ACC112 (cell line): ENCODE results near the gene ELL.

Experiments used
- H2AFZ ChIP-seq: fragments of 200-600 bp; sonication (generic); one replicate; pipeline ENCODE4 v1.6.0; 2017; ENCODE audit warnings: antibody characterized with exemption, low read length; ENCODE audit not compliant: unreplicated experiment
- H3K27ac ChIP-seq: fragments of 200-600 bp; sonication (generic); 2 replicates; pipeline ENCODE4 v1.5.1; 2014; ENCODE audit warnings: low read depth, mild to moderate bottlenecking, antibody characterized with exemption, low read length, moderate library complexity
- H3K27me3 ChIP-seq: fragments of 200-600 bp; sonication (generic); 2 replicates; pipeline ENCODE4 v1.6.1; 2014; ENCODE audit warnings: mild to moderate bottlenecking, antibody characterized with exemption, low read length, moderate library complexity, mixed read lengths; ENCODE audit not compliant: insufficient read depth
- H3K36me3 ChIP-seq: fragments of 200-600 bp; sonication (generic); 2 replicates; pipeline ENCODE4 v1.6.1; 2016; ENCODE audit warnings: mild to moderate bottlenecking, antibody characterized with exemption, low read length, moderate library complexity, mixed read lengths; ENCODE audit not compliant: insufficient read depth
- H3K4me1 ChIP-seq: fragments of 200-600 bp; sonication (generic); one replicate; pipeline ENCODE4 v1.6.1; 2016; ENCODE audit warnings: low read length, mixed read lengths; ENCODE audit not compliant: insufficient read depth, unreplicated experiment, control insufficient read depth
- H3K4me3 ChIP-seq: fragments of 200-600 bp; sonication (generic); 2 replicates; pipeline ENCODE4 v1.5.1; 2014; ENCODE audit warnings: mild to moderate bottlenecking, low read depth, low read length
- H3K79me2 ChIP-seq: fragments of 200-600 bp; sonication (generic); one replicate; pipeline ENCODE4 v1.6.0; 2016; ENCODE audit warnings: low read length; ENCODE audit not compliant: control insufficient read depth, unreplicated experiment, insufficient read depth

ELL gene

DNA sequence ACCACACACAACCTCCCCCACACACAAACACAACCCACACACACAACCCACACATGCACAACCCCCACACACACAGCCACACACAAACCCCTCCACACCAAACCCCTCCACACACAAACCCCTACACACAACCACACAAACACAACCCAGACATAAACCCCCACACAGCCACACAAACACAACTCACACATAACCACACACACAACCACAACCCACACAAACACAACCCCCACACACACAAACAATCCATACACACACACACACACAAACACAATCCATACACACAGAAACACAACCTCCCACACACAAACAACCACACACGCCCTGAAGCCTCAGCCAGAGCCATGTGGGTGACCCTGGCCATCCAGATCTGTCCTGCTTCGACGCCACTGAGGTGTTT lies 53.9 kb downstream of the ELL start:
- H3K4me1 ChIP-seq: peaks cover 25% of the 10 kb centered on the region
- no peak overlapping the region for H3K27ac ChIP-seq
- no peaks in the 10 kb centered on the region for H3K27me3 ChIP-seq
- 0 out of 2 replicates have a peak, but pooled peaks cover 2% of the 10 kb centered on the region for H3K36me3 ChIP-seq
- H3K4me3 ChIP-seq: no peak overlapping the region
- no peak overlapping the region for H2AFZ ChIP-seq
- H3K79me2 ChIP-seq: peaks cover 6% of the 10 kb centered on the region

DNA sequence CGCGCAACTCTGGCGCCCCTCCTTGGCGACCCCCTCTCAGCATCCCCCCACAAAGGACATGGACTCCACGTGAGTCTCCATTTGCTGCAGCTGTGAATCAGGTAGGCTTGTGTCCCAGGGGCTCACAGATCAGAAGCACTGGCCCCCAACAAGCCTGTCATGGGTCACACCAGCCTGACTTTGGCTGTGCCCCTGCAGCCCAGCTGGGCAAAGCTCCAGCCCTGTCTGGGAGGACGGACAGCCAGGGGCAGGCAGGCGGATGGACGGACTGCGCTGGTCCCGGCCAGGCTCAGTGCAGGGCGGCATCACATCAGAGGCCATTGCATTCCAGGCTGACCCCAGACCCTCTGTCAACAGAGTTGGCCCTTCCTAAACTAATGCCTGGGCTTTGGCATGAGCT lies 55.5 kb downstream of the ELL start:
- Histone ChIP-seq H2AFZ (no peak overlapping the region), H3K4me1 (peaks cover 30% of the 10 kb centered on the region), H3K36me3 (0 out of 2 replicates have a peak, but pooled peaks cover 2% of the 10 kb centered on the region), H3K27ac (no peak overlapping the region), H3K4me3 (no peak overlapping the region), H3K79me2 (peaks cover 6% of the 10 kb centered on the region), H3K27me3 (no peaks in the 10 kb centered on the region)

DNA sequence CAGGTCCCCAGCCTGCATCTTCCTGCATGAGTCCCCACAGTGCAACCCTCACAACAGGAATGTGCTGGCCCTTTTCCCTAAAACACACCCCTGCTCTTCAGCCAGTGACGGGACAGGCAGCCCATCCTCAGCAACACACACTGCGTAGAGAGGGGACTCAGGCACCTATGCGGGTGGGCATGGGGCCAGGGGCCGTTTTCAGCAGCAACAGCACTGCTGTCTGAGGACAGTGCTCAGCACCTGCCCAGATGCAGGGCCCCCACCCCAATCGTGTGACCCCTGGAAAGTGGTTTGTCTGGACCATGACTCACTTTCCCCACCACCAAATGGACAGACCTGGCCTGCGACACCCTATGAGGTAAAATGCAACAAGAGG lies 55.9 kb downstream of the ELL start:
- Histone ChIP-seq H3K36me3 (0 out of 2 replicates have a peak, but pooled peaks cover 2% of the 10 kb centered on the region), H3K27ac (no peak overlapping the region), H3K79me2 (peaks cover 6% of the 10 kb centered on the region), H3K27me3 (no peaks in the 10 kb centered on the region), H2AFZ (no peak overlapping the region), H3K4me3 (no peak overlapping the region), H3K4me1 (peaks cover 33% of the 10 kb centered on the region)

DNA sequence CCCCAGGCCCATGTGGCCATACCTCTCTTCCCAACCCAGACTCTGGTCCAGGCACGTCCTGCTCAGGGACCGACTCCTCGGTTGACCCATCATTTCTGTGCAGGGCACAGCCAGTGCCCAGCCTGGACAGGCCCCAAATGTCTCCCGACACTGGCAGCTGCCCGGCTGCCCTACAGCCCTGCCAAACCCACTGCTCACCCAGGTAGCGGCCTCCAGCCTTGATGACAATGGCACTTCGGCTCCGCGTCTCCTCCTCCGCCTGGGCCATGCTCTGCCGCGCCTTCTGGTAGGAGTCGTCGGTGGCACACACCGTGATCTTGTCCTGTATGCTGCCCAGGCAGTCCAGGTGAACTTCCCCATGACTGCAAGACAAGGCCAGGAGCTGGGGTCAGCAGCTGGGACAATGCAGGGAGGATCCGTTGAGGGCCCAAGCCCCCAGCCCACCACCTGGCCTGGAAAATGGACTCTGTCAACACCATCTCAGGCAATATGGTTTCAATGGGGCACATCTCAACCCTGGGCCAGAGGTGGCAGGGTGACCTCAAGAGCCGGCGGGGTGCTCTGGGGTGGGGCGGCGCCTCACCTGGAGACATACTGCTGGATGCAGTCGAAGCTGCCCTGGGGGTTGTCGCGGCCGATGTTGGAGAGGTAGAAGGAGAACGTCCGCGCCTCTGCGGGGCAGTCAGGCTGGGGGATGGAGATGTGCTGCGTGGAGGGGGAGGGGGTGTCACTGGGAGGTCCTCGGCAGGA lies 56.5 kb downstream of the ELL start:
- no peak overlapping the region; the same call in 1 of the 2 replicates for H3K27ac ChIP-seq
- H3K27me3 ChIP-seq: no peaks in the 10 kb centered on the region
- H3K36me3 ChIP-seq: peaks cover 6% of the 10 kb centered on the region; the same call in 1 of the 2 replicates

DNA sequence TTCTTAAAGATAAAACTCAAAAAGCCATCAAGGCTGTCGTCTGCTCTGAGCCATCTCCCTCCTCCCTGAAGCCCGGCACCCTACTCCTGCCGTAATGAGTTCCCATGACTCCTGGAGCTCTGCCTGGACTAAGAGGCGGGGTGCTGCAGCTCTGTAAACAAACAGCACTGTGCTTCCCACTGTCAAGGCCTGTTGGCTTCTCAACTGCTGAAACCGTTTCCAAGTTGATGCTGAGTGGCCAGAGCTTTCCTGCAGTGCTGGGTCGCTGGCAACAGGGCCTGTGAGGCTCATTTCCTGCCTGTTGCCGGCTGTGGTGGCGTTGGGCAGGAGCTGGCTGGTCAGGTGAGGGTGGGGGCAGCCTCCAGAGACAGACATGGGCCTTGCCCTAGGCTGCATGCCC lies 57.2 kb downstream of the ELL start:
- Histone ChIP-seq H3K27me3 (no peaks in the 10 kb centered on the region), H2AFZ (no peak overlapping the region), H3K79me2 (peaks cover 6% of the 10 kb centered on the region), H3K4me1 (peaks cover 44% of the 10 kb centered on the region), H3K4me3 (no peak overlapping the region), H3K36me3 (peaks cover 7% of the 10 kb centered on the region; the same call in 1 of the 2 replicates), H3K27ac (peak overlapping the region; percentile 39; the same call in 1 of the 2 replicates)

More for the DNA sequence above, 56.5 kb downstream of the ELL start:
- Histone ChIP-seq H3K4me1 (peaks cover 39% of the 10 kb centered on the region), H3K4me3 (no peak overlapping the region), H3K79me2 (peaks cover 6% of the 10 kb centered on the region), H2AFZ (no peak overlapping the region)

DNA sequence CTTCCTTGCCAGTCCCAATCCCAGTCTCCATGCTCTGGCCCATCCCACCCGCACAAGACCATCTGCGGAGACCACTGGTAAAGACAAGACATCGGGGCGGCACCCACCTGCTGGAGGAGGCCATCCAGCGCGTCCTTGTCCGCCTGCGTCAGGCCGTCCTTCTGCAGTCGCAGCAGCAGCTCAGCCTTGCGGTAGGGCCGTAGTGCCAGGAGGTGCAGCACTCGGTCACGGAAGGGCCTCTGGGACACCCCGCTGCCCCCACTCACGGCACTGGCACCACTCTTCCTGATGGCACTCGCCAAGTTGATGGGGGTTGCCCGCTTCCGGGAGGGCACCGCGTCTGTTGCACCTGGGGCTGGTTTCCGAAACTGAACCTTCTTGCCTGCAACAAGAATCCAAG lies 60.4 kb downstream of the ELL start:
- Histone ChIP-seq H3K27me3 (no peaks in the 10 kb centered on the region), H3K79me2 (no peaks in the 10 kb centered on the region), H3K4me3 (no peak overlapping the region), H3K27ac (no peak overlapping the region), H2AFZ (no peak overlapping the region), H3K4me1 (peaks cover 33% of the 10 kb centered on the region), H3K36me3 (peaks cover 10% of the 10 kb centered on the region; the same call in 1 of the 2 replicates)

DNA sequence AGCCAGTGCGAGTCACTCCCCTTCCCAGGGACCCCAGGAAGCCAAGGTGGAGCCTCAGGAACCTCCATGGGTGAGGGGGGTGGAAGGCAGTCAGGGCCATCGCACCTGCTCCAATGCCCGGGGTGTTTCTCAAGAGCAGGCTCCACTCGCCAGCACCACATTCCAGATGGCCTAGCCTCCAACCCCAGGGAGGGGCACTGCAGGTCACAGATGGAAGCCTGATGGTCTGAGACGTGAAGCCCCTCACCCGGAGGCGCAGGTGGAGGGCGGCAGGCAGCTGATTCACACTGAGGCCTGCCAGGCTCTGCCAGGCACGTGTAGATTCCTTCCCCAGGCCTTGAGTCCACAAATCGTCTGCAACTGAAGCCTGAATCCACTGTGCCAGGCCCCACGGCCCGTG lies 61.0 kb downstream of the ELL start:
- H3K79me2 ChIP-seq: no peaks in the 10 kb centered on the region
- H3K36me3 ChIP-seq: peaks cover 10% of the 10 kb centered on the region; the same call in 1 of the 2 replicates
- peaks cover 33% of the 10 kb centered on the region for H3K4me1 ChIP-seq
- H3K27ac ChIP-seq: peak overlapping the region; percentile 89; the same call in 1 of the 2 replicates
- H3K27me3 ChIP-seq: no peaks in the 10 kb centered on the region
- no peak overlapping the region for H2AFZ ChIP-seq
- H3K4me3 ChIP-seq: no peak overlapping the region

DNA sequence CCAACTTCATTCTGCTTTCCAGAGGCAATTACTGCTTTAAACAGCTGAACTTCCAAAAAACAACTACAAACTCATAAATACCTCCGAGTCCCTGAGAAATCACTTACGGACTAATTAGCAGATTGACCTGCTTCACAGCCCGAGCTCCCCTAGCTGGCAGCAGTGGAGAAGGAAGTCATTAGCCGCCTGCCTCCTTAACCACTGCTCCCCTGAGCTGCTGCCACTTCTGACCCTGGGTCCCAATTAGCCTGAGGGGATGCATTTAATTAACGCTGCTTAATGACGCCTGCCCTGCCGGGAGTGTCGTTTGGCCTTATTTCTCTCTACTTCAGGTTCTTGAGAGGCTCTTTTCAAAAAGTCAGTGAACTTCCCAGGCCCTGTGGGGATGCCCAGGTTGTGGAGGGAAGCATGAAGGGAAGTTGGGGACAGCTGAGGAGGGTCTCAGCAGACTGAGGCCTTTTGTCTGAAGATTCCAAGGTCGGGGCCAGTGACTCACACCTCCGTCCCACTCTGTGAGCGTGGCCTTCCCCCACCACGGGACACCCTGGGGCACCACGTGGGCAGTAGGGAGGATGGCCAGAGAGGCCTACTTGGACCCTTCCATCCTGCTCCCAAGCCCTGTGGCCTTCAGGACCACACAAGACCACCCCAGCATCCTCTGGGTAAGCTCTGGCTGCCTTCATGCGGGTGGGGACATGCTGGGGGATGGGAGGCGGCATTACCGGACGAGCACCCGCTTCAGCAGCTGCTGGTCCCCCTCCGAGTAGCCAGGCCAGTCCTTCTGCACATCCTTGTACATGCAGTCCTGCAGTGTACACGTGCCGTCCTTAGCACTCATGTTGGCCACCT lies 64.2 kb downstream of the ELL start:
- Histone ChIP-seq H2AFZ (no peak overlapping the region), H3K27ac (no peak overlapping the region)

DNA sequence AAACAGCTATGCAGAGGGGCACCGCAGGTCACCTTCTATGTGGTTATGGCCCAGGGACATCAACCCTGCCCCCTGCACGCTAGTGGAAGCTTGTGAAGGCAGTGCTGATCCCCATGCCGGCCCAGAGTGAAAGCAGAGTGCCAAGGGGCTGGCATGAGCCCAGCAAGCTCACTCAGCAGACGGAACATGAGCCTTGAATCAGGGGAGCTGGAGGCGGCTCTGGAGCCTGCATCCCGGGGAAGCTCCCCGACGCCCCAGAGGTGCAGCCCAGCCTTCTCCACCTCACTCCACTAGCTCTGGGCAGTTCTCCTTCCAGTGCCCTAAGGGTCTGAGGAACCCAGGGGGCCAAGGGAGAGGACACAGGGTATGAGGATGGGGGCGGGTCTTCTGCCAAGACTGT lies 64.9 kb downstream of the ELL start:
- no peaks in the 10 kb centered on the region for H3K27me3 ChIP-seq
- H3K4me3 ChIP-seq: no peak overlapping the region
- H3K79me2 ChIP-seq: no peaks in the 10 kb centered on the region
- H3K4me1 ChIP-seq: peaks cover 40% of the 10 kb centered on the region
- H3K27ac ChIP-seq: no peak overlapping the region
- H3K36me3 ChIP-seq: peaks cover 8% of the 10 kb centered on the region; the same call in 1 of the 2 replicates
- H2AFZ ChIP-seq: no peak overlapping the region

More for the DNA sequence above, 64.2 kb downstream of the ELL start:
- Histone ChIP-seq H3K27me3 (no peaks in the 10 kb centered on the region), H3K4me3 (no peak overlapping the region), H3K4me1 (peaks cover 37% of the 10 kb centered on the region), H3K36me3 (peaks cover 8% of the 10 kb centered on the region; the same call in 1 of the 2 replicates), H3K79me2 (no peaks in the 10 kb centered on the region)

DNA sequence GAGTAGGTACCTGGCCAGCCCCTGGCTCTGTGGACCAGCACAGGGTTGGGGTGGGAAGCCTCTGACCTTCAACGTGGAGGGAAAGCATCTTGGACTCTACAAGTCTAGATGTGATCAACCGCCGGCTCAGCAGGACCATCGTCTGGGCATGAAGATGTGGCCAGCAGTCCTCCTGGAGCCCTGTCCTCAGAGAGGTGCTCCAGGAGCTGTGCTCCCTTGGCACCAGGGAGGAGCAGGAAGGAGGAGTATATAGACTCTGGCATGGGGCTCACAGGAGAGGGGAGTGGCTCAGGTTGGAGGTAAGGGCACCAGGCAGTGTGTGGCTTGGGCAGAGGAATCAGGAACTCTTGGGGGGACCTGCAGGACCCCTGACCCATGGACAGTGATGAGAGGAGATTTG lies 65.6 kb downstream of the ELL start:
- Histone ChIP-seq H3K27me3 (no peaks in the 10 kb centered on the region), H2AFZ (no peak overlapping the region), H3K79me2 (no peaks in the 10 kb centered on the region), H3K4me1 (peaks cover 36% of the 10 kb centered on the region), H3K4me3 (no peak overlapping the region), H3K27ac (no peak overlapping the region), H3K36me3 (peaks cover 8% of the 10 kb centered on the region; the same call in 1 of the 2 replicates)
